IMR-90 (cell line): ENCODE measurements around the gene RET. TPM values are rescaled to one million over a fixed set of nuclear protein-coding genes. Genes with fewer than 3 reads are reported as not detected.

Experiments used
- ATAC-seq: fragments of 200-7000 bp; cut with Tn5 transposase; 2 replicates; pipeline ENCODE4 v1.9.1; 2020; ENCODE audit warnings: low read depth, mild to moderate bottlenecking, moderate library complexity
- BruUV-seq: library from RNA; stranded (reverse); fragments of 400-500 nt; replicated peaks from 2 replicates; lab custom pipeline; 2021; lab: Mats Ljungman, UMichigan
- CTCF ChIA-PET: fragments of 300-600 bp; formaldehyde crosslinking; extraction: SDS; loops from one replicate; lab custom pipeline; 2021; ENCODE audit warnings: antibody characterized with exemption; lab: Yijun Ruan, JAX
- POLR2A ChIA-PET: fragments of 300-600 bp; sonication (Branson Sonifier 250); formaldehyde crosslinking; loops from one replicate; lab custom pipeline; 2022; ENCODE audit warnings: antibody characterized with exemption; ENCODE audit not compliant: unreplicated experiment; lab: Charles Lee
- DNase-seq: peaks from one replicate; pipeline ENCODE4 v3.0.0; 2013
- H2AFZ ChIP-seq: replicated peaks from 2 replicates; pipeline ENCODE3; 2013; ENCODE audit warnings: low read length, mild to moderate bottlenecking; ENCODE audit not compliant: poor library complexity
- H2AK5ac ChIP-seq: 2 replicates; pipeline ENCODE4 v1.6.1; 2013; ENCODE audit warnings: low read depth, low read length, inconsistent platforms
- H2AK9ac ChIP-seq: replicated peaks from 2 replicates; pipeline ENCODE3; 2013; ENCODE audit warnings: mild to moderate bottlenecking, low read depth, low read length, moderate library complexity; ENCODE audit not compliant: poor library complexity
- H2BK120ac ChIP-seq: 2 replicates; pipeline ENCODE4 v1.6.1; 2013; ENCODE audit warnings: low read depth, low read length, inconsistent platforms
- H2BK15ac ChIP-seq: 3 replicates; pipeline ENCODE4 v1.6.1; 2013; ENCODE audit warnings: low read depth, low read length, inconsistent platforms
- H2BK20ac ChIP-seq: 2 replicates; pipeline ENCODE4 v1.6.1; 2013; ENCODE audit warnings: low read depth, mild to moderate bottlenecking, inconsistent platforms, low read length, moderate library complexity
- H2BK5ac ChIP-seq: 2 replicates; pipeline ENCODE4 v1.6.1; 2013; ENCODE audit warnings: mild to moderate bottlenecking, low read depth, low read length, inconsistent platforms; ENCODE audit not compliant: poor library complexity, severe bottlenecking
- H3K14ac ChIP-seq: replicated peaks from 2 replicates; pipeline ENCODE4 v1.6.1; 2013; ENCODE audit warnings: low read depth, low read length, inconsistent platforms
- H3K18ac ChIP-seq: 2 replicates; pipeline ENCODE4 v1.6.1; 2013; ENCODE audit warnings: low read depth, low read length, control low read depth
- H3K23ac ChIP-seq: 2 replicates; pipeline ENCODE4 v1.6.1; 2013; ENCODE audit warnings: low read depth, low read length, inconsistent platforms
- H3K27ac ChIP-seq: 2 replicates; pipeline ENCODE4 v1.5.1; 2013; ENCODE audit warnings: mild to moderate bottlenecking, control low read depth, low read length; ENCODE audit not compliant: insufficient read depth
- H3K27me3 ChIP-seq: 2 replicates; pipeline ENCODE4 v1.6.1; 2013; ENCODE audit warnings: low read length; ENCODE audit not compliant: control insufficient read depth, insufficient read depth
- H3K36me3 ChIP-seq: 2 replicates; pipeline ENCODE4 v1.6.1; 2013; ENCODE audit warnings: low read length, mixed read lengths; ENCODE audit not compliant: control insufficient read depth, insufficient read depth
- H3K4ac ChIP-seq: 2 replicates; pipeline ENCODE4 v1.6.1; 2013; ENCODE audit warnings: low read depth, low read length, inconsistent platforms
- H3K4me1 ChIP-seq: 2 replicates; pipeline ENCODE4 v1.6.1; 2013; ENCODE audit warnings: low read length, mixed read lengths; ENCODE audit not compliant: control insufficient read depth, insufficient read depth
- H3K4me2 ChIP-seq: 2 replicates; pipeline ENCODE4 v1.6.1; 2013; ENCODE audit warnings: low read depth, mild to moderate bottlenecking, control low read depth, low read length, moderate library complexity
- H3K4me3 ChIP-seq: 2 replicates; pipeline ENCODE4 v1.5.1; 2013; ENCODE audit warnings: low read depth, mild to moderate bottlenecking, control low read depth, low read length, moderate library complexity; ENCODE audit not compliant: insufficient read depth
- H3K56ac ChIP-seq: 2 replicates; pipeline ENCODE4 v1.6.1; 2013; ENCODE audit warnings: low read length, inconsistent platforms; ENCODE audit not compliant: insufficient read depth; ENCODE audit errors: extremely low read depth
- H3K79me1 ChIP-seq, 2 experiments: 2 replicates each; pipeline ENCODE4 v1.6.1; 2013; ENCODE audit warnings: low read length in 2 of 2, inconsistent platforms in 1 of 2, low read depth in 1 of 2
- H3K9ac ChIP-seq: 2 replicates; pipeline ENCODE4 v1.6.1; 2013; ENCODE audit warnings: low read depth, low read length, control low read depth
- H3K9me1 ChIP-seq: 2 replicates; pipeline ENCODE4 v1.6.1; 2013; ENCODE audit warnings: low read length, inconsistent platforms; ENCODE audit not compliant: insufficient read depth
- H3K9me3 ChIP-seq: 2 replicates; pipeline ENCODE4 v1.6.1; 2013; ENCODE audit warnings: low read length; ENCODE audit not compliant: control insufficient read depth, insufficient read depth
- H4K20me1 ChIP-seq: 2 replicates; pipeline ENCODE4 v1.6.1; 2013; ENCODE audit warnings: low read length, inconsistent platforms; ENCODE audit not compliant: insufficient read depth
- H4K5ac ChIP-seq: 2 replicates; pipeline ENCODE4 v1.6.1; 2013; ENCODE audit warnings: mild to moderate bottlenecking, low read depth, low read length, control low read depth
- H4K8ac ChIP-seq, 2 experiments: 2 replicates each; pipeline ENCODE4 v1.6.1; 2013; ENCODE audit warnings: low read depth in 2 of 2, low read length in 2 of 2, control low read depth in 1 of 2, inconsistent platforms in 1 of 2
- H4K91ac ChIP-seq: 2 replicates; pipeline ENCODE4 v1.6.1; 2013; ENCODE audit warnings: low read depth, low read length, inconsistent platforms; ENCODE audit not compliant: insufficient read depth
- BHLHE40 ChIP-seq: fragments of 150-350 bp; IDR thresholded peaks from 2 replicates; pipeline ENCODE4 v1.6.1; 2016; ENCODE audit warnings: mild to moderate bottlenecking, low read depth, low read length
- CEBPB ChIP-seq: IDR thresholded peaks from 2 replicates; pipeline ENCODE4 v1.6.1; 2012; ENCODE audit warnings: low read depth, low read length, improper control_type of control experiment
- CHD1 ChIP-seq: IDR thresholded peaks from 2 replicates; pipeline ENCODE4 v1.6.1; 2012; ENCODE audit warnings: low read depth, low read length, improper control_type of control experiment
- ELK1 ChIP-seq: fragments of 150-350 bp; IDR thresholded peaks from 2 replicates; pipeline ENCODE4 v1.6.1; 2016; ENCODE audit warnings: low read depth, mild to moderate bottlenecking, low read length, moderate library complexity, borderline replicate concordance
- FOS ChIP-seq: fragments of 150-350 bp; IDR thresholded peaks from 2 replicates; pipeline ENCODE4 v1.6.1; 2016; ENCODE audit warnings: low read depth, low read length
- MAFK ChIP-seq: IDR thresholded peaks from 2 replicates; pipeline ENCODE4 v1.6.1; 2012; ENCODE audit warnings: low read depth, low read length, improper control_type of control experiment
- MAZ ChIP-seq: IDR thresholded peaks from 2 replicates; pipeline ENCODE4 v1.6.1; 2012; ENCODE audit warnings: low read depth, mild to moderate bottlenecking, low read length, improper control_type of control experiment, moderate library complexity, borderline replicate concordance
- MXI1 ChIP-seq: IDR thresholded peaks from 2 replicates; pipeline ENCODE4 v1.6.1; 2012; ENCODE audit warnings: low read depth, mild to moderate bottlenecking, low read length, moderate library complexity, borderline replicate concordance
- NFE2L2 ChIP-seq: fragments of 150-350 bp; IDR thresholded peaks from 2 replicates; pipeline ENCODE4 v1.6.1; 2016; ENCODE audit warnings: low read depth, mild to moderate bottlenecking, low read length
- POLR2A ChIP-seq: IDR thresholded peaks from 2 replicates; pipeline ENCODE4 v1.6.1; 2012; ENCODE audit warnings: mild to moderate bottlenecking, low read depth, low read length
- RAD21 ChIP-seq: IDR thresholded peaks from 2 replicates; pipeline ENCODE4 v1.6.1; 2012; ENCODE audit warnings: low read length, improper control_type of control experiment
- RCOR1 ChIP-seq: IDR thresholded peaks from 2 replicates; pipeline ENCODE4 v1.6.1; 2012; ENCODE audit warnings: mild to moderate bottlenecking, low read length, improper control_type of control experiment; ENCODE audit not compliant: insufficient replicate concordance
- RFX5 ChIP-seq: IDR thresholded peaks from 2 replicates; pipeline ENCODE4 v1.8.0; 2012; ENCODE audit warnings: low read depth, mild to moderate bottlenecking, low read length, moderate library complexity
- SMC3 ChIP-seq: fragments of 150-350 bp; IDR thresholded peaks from 2 replicates; pipeline ENCODE4 v1.6.1; 2016; ENCODE audit warnings: low read depth, mild to moderate bottlenecking, antibody characterized with exemption, low read length, moderate library complexity
- USF2 ChIP-seq: fragments of 150-350 bp; IDR thresholded peaks from 2 replicates; pipeline ENCODE4 v1.6.1; 2017; ENCODE audit warnings: mild to moderate bottlenecking, antibody characterized with exemption, low read length, low read depth
- WGBS, 2 experiments: methylation state at CpG; one replicate each; pipeline versions ENCODE4 v1.1.5 to v1.1.7; 2013; ENCODE audit warnings: missing lambda C conversion rate in 2 of 2; ENCODE audit not compliant: insufficient read length in 1 of 2; ENCODE audit errors: extremely low coverage in 2 of 2; 5-methylcytosine and 5-hydroxymethylcytosine counted together
- dilution Hi-C: fragments of 300-500 bp; cut with HindIII; formaldehyde crosslinking; loops from one replicate; pipeline ENCODE4 v1.14.3; 2018; ENCODE audit warnings: low sequenced_read_pairs; ENCODE audit not compliant: unreplicated experiment
- in situ Hi-C: fragments of 300-500 bp; cut with MboI; formaldehyde crosslinking; loops from 3 replicates; pipeline ENCODE4 v1.14.3; 2019; ENCODE audit warnings: low sequenced_read_pairs, inconsistent platforms, mixed read lengths
- intact Hi-C: fragments of 100-400 bp; cut with micrococcal nuclease; formaldehyde crosslinking; loops from 2 replicates; pipeline ENCODE4 v1.10.0; 2022
- polyA plus RNA-seq, 3 experiments: library from polyadenylated mRNA; depleted of rRNA; stranded (reverse); fragments of >200 nt; gene quantifications; 2 replicates each; pipeline ENCODE4 v1.2.3, GENCODE V29; 2012; ENCODE audit warnings: low replicate concordance in 1 of 3
- total RNA-seq: library from RNA; depleted of rRNA; stranded (reverse); fragments of >200 nt; gene quantifications from 2 replicates; pipeline ENCODE4 v1.2.3, GENCODE V29; 2012

Gene RET
- total and polyA plus RNA-seq, 2 of the 4 experiments (the other 2 are of a cell fraction) = 0.10 to 0.18 TPM

DNA sequence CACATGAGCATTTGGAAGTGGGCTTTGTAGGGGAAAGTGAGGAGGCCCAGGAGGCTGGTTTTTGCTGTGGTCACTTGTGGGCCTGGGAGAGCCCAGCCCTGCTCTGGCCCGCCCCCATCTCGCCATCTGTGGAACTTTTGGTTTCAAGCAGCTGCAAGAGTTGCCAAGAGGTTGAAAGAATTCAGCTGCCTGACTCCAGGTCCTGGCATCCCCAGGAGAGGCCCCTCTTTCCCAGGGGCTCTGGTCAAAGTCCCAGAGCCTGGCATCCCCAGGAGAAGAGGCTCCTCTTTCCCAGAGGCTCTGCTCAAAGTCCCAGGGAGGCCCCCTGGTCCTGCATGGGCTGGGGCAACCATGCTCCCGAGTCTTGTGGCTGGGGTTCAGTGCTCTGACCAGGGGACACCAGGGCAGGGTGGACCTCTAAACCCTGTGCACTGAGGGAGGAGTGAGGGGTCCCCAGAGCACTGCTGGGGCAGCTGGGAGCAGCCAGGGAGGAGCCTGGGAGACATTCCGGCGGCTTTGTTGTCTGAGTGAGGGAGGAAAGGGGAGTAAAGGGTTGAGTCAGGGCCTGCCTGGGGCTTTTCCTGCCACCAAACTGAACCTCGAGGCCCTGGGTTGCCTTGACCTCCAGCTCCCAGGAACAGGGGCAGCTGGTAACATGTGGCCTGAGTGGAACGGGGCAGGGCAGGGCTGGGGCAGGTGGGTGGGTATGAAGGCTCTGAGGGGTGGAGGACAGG lies 33.6 kb downstream of the RET start:
- H2BK120ac ChIP-seq = no peak overlapping the region
- H2AK5ac ChIP-seq = no peak overlapping the region
- no peak overlapping the region for H3K56ac ChIP-seq
- no peak overlapping the region; the same call in 1 of the 2 replicates for H3K9ac ChIP-seq
- no TSS peak for BruUV-seq
- H3K23ac ChIP-seq = no peak overlapping the region
- DNase-seq (peak; percentile 57), ATAC-seq (peak; percentile 61)
- H4K5ac ChIP-seq = peak overlapping the region; percentile 55; the same call in 1 of the 2 replicates
- intact Hi-C loops = loop anchor here (2.0 kb wide), 1 partner anchor 352 kb away; no protein-coding TSS in a partner anchor
- no peaks in the 10 kb centered on the region for H3K79me1 ChIP-seq
- H3K4me3 ChIP-seq = no peak overlapping the region
- peak overlapping the region; percentile 36; the same call in 1 of the 2 replicates for H3K18ac ChIP-seq
- H3K4me2 ChIP-seq = no peak overlapping the region
- in situ Hi-C loops = no loop called here
- dilution Hi-C loops = no loop called here
- no peaks in the 10 kb centered on the region for H4K20me1 ChIP-seq
- WGBS, 2 experiments = no CpG with 5 or more reads among the region's 7 CpGs
- no peak overlapping the region; the same call in 1 of the 2 replicates for H3K14ac ChIP-seq
- ChIA-PET POLR2A (no interaction called here), CTCF (no interaction called here)
- H3K9me3 ChIP-seq = no peaks in the 10 kb centered on the region
- peaks cover 10% of the 10 kb centered on the region for H3K4me1 ChIP-seq
- peak overlapping the region; percentile 36; the same call in 1 of the 2 replicates for H3K27ac ChIP-seq
- no peak overlapping the region for H3K4ac ChIP-seq
- no peak overlapping the region; the same call in 1 of the 2 replicates for H4K91ac ChIP-seq
- H3K36me3 ChIP-seq = no peaks in the 10 kb centered on the region
- H2AK9ac ChIP-seq = peak overlapping the region; percentile 65
- peak overlapping the region; percentile 82 for H2AFZ ChIP-seq
- no peaks in the 10 kb centered on the region for H3K9me1 ChIP-seq
- H2BK20ac ChIP-seq = no peak overlapping the region
- no peaks in the 10 kb centered on the region; the same call in 1 of the 2 replicates for H3K27me3 ChIP-seq
- H2BK5ac ChIP-seq = no peak overlapping the region
- no peak overlapping the region for H2BK15ac ChIP-seq
- peak overlapping the region in 1 of 2 experiments; percentile 65; a peak in 1 of 4 replicates for H4K8ac ChIP-seq
- TF ChIP-seq MAZ (no peak; the same call in 1 of the 2 replicates), SMC3 (no peak), ELK1 (no peak), CHD1 (no peak), POLR2A (no peak), USF2 (peak; percentile 89), RAD21 (no peak), FOS (no peak), NFE2L2 (no peak), RFX5 (no peak), BHLHE40 (peak; percentile 51; the same call in 1 of the 2 replicates), MAFK (no peak), RCOR1 (no peak), CEBPB (no peak), MXI1 (no peak)
